Vagina (tissue), 2 donors: ENCODE measurements around the gene SUMF1. TPM values are rescaled to one million over a fixed set of nuclear protein-coding genes. Genes with fewer than 3 reads are reported as not detected.

Experiments
- DNase-seq, 2 donors: peaks; one replicate each; pipeline ENCODE4 v3.0.0-alpha.2; 2017; ENCODE audit errors: extremely low spot score in 2 of 2
- H3K27ac ChIP-seq: fragments of 200-600 bp; sonication (generic); one replicate; pipeline ENCODE4 v1.5.1; 2019
- H3K27me3 ChIP-seq: fragments of 200-600 bp; sonication (generic); one replicate; pipeline ENCODE4 v1.5.1; 2019
- H3K36me3 ChIP-seq, 2 donors: fragments of 200-600 bp; sonication (generic); one replicate each; pipeline ENCODE4 v1.5.1; 2017 to 2019
- H3K4me1 ChIP-seq: fragments of 200-600 bp; sonication (generic); one replicate; pipeline ENCODE4 v1.5.1; 2019
- H3K4me3 ChIP-seq, 2 donors: fragments of 200-600 bp; sonication (generic); 1 replicate in 1 of 2; 2 replicates in 1 of 2; pipeline ENCODE4 v1.5.1; 2016 to 2019
- H3K9me3 ChIP-seq: fragments of 200-600 bp; sonication (generic); one replicate; pipeline ENCODE4 v1.5.1; 2019
- POLR2A ChIP-seq, 2 donors: fragments of 450-650 bp; IDR thresholded peaks; one replicate each; pipeline ENCODE4 v1.6.1; 2017; ENCODE audit warnings: antibody characterized with exemption in 2 of 2, mild to moderate bottlenecking in 2 of 2, moderate library complexity in 2 of 2
- POLR2AphosphoS5 ChIP-seq, 2 donors: sonication (generic); formaldehyde crosslinking; IDR thresholded peaks; one replicate each; pipeline ENCODE4 v1.9.0; 2017; ENCODE audit warnings: antibody characterized with exemption in 2 of 2, mild to moderate bottlenecking in 2 of 2, low read depth in 1 of 2; ENCODE audit not compliant: insufficient read depth in 1 of 2
- intact Hi-C: fragments of 100-400 bp; cut with DNase I; formaldehyde crosslinking; loops from one replicate; pipeline ENCODE4 v1.15.1; 2023
- total RNA-seq: library from RNA; depleted of rRNA; stranded (reverse); fragments of >200 nt; gene quantifications from one replicate; pipeline ENCODE4 v1.2.3, GENCODE V29; 2016
- TF ChIP-seq, protein P1 (sequence below), 3 experiments: fragments of 450-650 bp in 2 of 3; fragments of 200-600 bp in 1 of 3; sonication (generic) in 1 of 3; IDR thresholded peaks; one replicate each; pipeline ENCODE4 v1.5.1; 2017 to 2019; ENCODE audit warnings: antibody characterized with exemption in 3 of 3, mild to moderate bottlenecking in 2 of 3, moderate library complexity in 2 of 3

SUMF1 gene
- total RNA-seq, 1 donor from 2014 or later = 65.6 TPM

DNA sequence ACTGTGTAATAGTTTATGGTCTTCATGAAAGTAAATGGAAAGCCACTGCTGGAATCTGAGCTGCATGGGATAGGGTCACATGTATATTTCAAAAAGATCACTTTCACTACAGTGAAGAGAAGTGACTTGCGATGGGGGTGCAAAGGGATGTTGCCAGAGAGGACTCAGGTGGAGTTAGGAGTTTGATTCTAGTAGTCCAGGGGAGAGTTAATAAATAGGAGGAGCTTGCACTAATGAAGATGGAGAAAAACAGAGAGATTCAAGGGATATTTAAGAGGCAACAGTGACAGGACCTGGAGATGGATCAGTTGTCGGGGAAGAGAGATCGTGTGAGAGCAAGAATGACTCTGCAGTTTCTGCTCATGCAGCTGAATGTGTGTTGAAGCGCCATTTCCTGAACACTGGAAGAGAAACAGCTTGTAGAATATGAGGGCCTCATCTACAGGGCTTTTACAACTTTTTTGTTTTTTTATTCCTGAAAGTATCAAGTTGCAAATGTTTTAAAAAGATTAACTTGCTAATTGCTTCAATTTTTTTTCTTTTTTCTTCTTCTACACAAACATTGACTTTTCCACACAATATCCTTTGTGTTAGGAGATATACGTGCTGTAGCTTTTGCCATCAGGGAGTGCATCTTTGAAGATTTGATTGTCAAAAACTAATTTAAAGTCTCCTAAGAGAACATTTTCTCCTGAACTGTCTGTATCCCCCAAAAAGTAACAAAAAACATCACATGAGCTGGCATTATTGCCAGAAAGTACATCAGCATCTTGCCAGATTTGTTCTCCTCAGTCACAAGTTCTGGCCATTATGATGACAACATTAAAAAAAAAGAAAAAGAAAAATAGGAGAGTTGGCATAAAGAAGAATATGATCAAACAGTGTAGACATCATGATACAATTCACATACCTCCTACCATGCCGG is 126.4 kb downstream of the SUMF1 start:
- Histone ChIP-seq H3K27ac (peak overlapping the region; percentile 76), H3K36me3 (no peaks in the 10 kb centered on the region), H3K4me1 (peaks cover 22% of the 10 kb centered on the region), H3K4me3 (no peak overlapping the region), H3K27me3 (no peaks in the 10 kb centered on the region), H3K9me3 (no peaks in the 10 kb centered on the region)
- no peak for DNase-seq
- intact Hi-C loops = no loop called here
- peak in 1 of 2 donors; percentile 82 for TF ChIP-seq POLR2AphosphoS5 (IDR thresholded peaks at IDR 0.05; ENCODE audit: insufficient read depth in 1 of 2, low read depth in 1 of 2)
- TF ChIP-seq, protein P1, sequence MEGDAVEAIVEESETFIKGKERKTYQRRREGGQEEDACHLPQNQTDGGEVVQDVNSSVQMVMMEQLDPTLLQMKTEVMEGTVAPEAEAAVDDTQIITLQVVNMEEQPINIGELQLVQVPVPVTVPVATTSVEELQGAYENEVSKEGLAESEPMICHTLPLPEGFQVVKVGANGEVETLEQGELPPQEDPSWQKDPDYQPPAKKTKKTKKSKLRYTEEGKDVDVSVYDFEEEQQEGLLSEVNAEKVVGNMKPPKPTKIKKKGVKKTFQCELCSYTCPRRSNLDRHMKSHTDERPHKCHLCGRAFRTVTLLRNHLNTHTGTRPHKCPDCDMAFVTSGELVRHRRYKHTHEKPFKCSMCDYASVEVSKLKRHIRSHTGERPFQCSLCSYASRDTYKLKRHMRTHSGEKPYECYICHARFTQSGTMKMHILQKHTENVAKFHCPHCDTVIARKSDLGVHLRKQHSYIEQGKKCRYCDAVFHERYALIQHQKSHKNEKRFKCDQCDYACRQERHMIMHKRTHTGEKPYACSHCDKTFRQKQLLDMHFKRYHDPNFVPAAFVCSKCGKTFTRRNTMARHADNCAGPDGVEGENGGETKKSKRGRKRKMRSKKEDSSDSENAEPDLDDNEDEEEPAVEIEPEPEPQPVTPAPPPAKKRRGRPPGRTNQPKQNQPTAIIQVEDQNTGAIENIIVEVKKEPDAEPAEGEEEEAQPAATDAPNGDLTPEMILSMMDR (IDR thresholded peaks at IDR 0.05) = no peak

DNA sequence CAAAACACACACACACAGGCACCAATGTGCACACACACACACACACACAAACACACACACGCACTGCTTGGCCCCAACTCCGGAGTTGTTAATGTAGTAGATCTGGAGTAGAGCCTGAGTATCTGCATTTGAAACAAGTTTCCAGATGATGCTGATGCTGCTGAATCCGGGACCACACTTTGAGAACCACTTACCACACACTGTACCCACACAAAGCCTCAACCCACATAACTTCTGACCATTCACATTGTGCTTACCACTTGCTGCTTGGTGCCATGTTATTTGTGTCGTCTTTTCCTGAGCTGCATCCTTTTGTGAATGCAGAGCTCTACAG is 127.0 kb downstream of the SUMF1 start:
- H3K27ac ChIP-seq = peak overlapping the region; percentile 76
- TF ChIP-seq, protein P1 (IDR thresholded peaks at IDR 0.05) = no peak
- TF ChIP-seq POLR2AphosphoS5 (IDR thresholded peaks at IDR 0.05; ENCODE audit: insufficient read depth in 1 of 2, low read depth in 1 of 2) (no peak), POLR2A (IDR thresholded peaks at IDR 0.05) (no peak)

DNA sequence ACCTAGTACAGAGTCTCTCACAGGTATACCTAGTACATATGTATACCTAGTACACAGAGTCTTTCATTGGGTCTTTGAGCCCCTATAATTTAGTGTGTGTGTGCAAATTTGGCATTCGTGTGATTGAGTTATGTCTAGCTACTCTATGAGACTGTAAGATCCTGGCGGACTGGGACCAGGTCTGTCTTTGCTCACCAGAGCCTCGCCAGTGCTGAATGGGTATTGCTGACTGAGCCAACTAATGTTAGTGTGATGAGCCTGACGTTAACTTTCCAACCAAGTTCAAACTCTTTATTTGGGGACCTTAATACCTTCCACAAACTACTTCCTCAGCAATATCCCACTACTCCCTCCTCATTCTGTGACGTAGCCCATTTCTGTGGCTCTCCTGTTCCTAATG is 128.3 kb downstream of the SUMF1 start:
- TF ChIP-seq POLR2A (IDR thresholded peaks at IDR 0.05) = no peak
- TF ChIP-seq POLR2AphosphoS5 (IDR thresholded peaks at IDR 0.05; ENCODE audit: insufficient read depth in 1 of 2, low read depth in 1 of 2) = no peak
- TF ChIP-seq, protein P1 (IDR thresholded peaks at IDR 0.05) = no peak
- no peak overlapping the region for H3K4me3 ChIP-seq
- no peak overlapping the region for H3K27ac ChIP-seq
- peaks cover 22% of the 10 kb centered on the region for H3K4me1 ChIP-seq
- intact Hi-C loops = no loop called here
- no peaks in the 10 kb centered on the region for H3K9me3 ChIP-seq
- no peaks in the 10 kb centered on the region for H3K27me3 ChIP-seq
- H3K36me3 ChIP-seq = no peaks in the 10 kb centered on the region
- no peak for DNase-seq

More for the DNA sequence above, 127.0 kb downstream of the SUMF1 start:
- H3K9me3 ChIP-seq = no peaks in the 10 kb centered on the region
- H3K36me3 ChIP-seq = no peaks in the 10 kb centered on the region
- intact Hi-C loops = no loop called here
- no peaks in the 10 kb centered on the region for H3K27me3 ChIP-seq
- peaks cover 22% of the 10 kb centered on the region for H3K4me1 ChIP-seq
- DNase-seq = no peak
- H3K4me3 ChIP-seq = no peak overlapping the region

DNA sequence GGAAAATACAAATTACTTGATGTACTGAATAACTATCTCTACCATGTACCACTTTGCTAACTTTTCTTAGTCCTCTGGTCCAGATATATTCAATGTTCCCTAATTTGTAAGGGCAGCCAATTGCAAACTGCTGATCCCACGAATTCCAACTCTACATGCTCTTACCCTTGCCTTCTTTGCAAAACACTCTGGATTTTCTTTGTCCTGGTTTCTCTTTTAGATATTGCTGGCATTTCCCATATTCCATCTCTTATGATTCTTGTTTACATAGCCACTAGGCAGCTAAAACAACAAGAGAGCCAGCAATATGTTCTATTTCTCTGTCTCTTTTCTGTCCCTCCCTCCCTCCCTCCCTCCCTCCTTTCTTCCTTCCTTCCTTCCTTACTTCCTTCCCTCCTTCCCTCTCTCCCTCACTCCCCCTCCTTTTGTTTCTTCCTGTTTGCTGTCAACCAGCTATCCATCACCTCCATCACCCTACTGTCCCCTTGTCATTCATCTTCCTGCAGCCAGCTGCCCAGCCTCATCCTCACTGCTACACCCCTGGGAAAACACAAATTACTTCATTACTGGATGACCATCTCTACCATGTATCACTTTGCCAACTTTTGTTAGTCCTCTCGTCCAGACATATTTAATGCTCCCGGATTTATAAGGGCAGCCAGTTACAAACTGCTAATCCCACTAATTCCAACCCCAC is 130.1 kb downstream of the SUMF1 start:
- Histone ChIP-seq H3K27ac (no peak overlapping the region), H3K4me1 (peaks cover 18% of the 10 kb centered on the region), H3K4me3 (no peak overlapping the region), H3K9me3 (no peaks in the 10 kb centered on the region), H3K36me3 (no peaks in the 10 kb centered on the region), H3K27me3 (no peaks in the 10 kb centered on the region)
- intact Hi-C loops = no loop called here
- no peak for DNase-seq
- TF ChIP-seq POLR2AphosphoS5 (IDR thresholded peaks at IDR 0.05; ENCODE audit: insufficient read depth in 1 of 2, low read depth in 1 of 2) (no peak), POLR2A (IDR thresholded peaks at IDR 0.05) (no peak)
- TF ChIP-seq, protein P1 (IDR thresholded peaks at IDR 0.05) = no peak
